Measurements from ENCODE around the gene ABCA13. TPM values are rescaled to one million over a fixed set of nuclear protein-coding genes. Genes with fewer than 3 reads are reported as not detected.

Gene ABCA13
- total RNA-seq, 1 donor from 2014 or later, result 0.60 TPM

- Mint-ChIP-seq H3K27ac (no peak overlapping the region), H3K9me3 (no peaks in the 10 kb centered on the region), H3K27me3 (no peaks in the 10 kb centered on the region)
Observed at GRCh38 chr7:48427671-48428070, 256.4 kb downstream of the ABCA13 start.

GRCh38 chr7:48428091-48428684 is 256.9 kb downstream of the ABCA13 start:
- no peak for TF ChIP-seq CTCF (conservative IDR thresholded peaks at IDR 0.05)
- H3K27ac Mint-ChIP-seq, result no peak overlapping the region
- H3K9me3 Mint-ChIP-seq, result no peaks in the 10 kb centered on the region
- H3K27me3 Mint-ChIP-seq, result no peaks in the 10 kb centered on the region
- H3K4me1 Mint-ChIP-seq (ENCODE audit: unreplicated experiment), result no peaks in the 10 kb centered on the region
- H3K4me3 Mint-ChIP-seq, result no peak overlapping the region
- H3K36me3 Mint-ChIP-seq, result no peaks in the 10 kb centered on the region
- no peak for DNase-seq (ENCODE audit: extremely low spot score, unreplicated experiment)

More at GRCh38 chr7:48427671-48428070, 256.4 kb downstream of the ABCA13 start:
- DNase-seq (ENCODE audit: extremely low spot score, unreplicated experiment), result no peak
- Mint-ChIP-seq H3K4me1 (ENCODE audit: unreplicated experiment) (no peaks in the 10 kb centered on the region), H3K4me3 (no peak overlapping the region), H3K36me3 (no peaks in the 10 kb centered on the region)
- TF ChIP-seq CTCF (conservative IDR thresholded peaks at IDR 0.05), result no peak

GRCh38 chr7:48429117-48429516 is 257.9 kb downstream of the ABCA13 start:
- Mint-ChIP-seq H3K36me3 (no peaks in the 10 kb centered on the region), H3K4me3 (no peak overlapping the region), H3K4me1 (ENCODE audit: unreplicated experiment) (no peaks in the 10 kb centered on the region), H3K27ac (no peak overlapping the region), H3K27me3 (no peaks in the 10 kb centered on the region), H3K9me3 (no peaks in the 10 kb centered on the region)
- no peak for DNase-seq (ENCODE audit: extremely low spot score, unreplicated experiment)
- no peak for TF ChIP-seq CTCF (conservative IDR thresholded peaks at IDR 0.05)

GRCh38 chr7:48438206-48438605 is 266.9 kb downstream of the ABCA13 start:
- H3K9me3 Mint-ChIP-seq, result no peaks in the 10 kb centered on the region
- no peak overlapping the region for H3K27ac Mint-ChIP-seq
- no peaks in the 10 kb centered on the region for H3K4me1 Mint-ChIP-seq (ENCODE audit: unreplicated experiment)
- TF ChIP-seq CTCF (conservative IDR thresholded peaks at IDR 0.05), result no peak
- no peak for DNase-seq (ENCODE audit: extremely low spot score, unreplicated experiment)
- no peak overlapping the region for H3K4me3 Mint-ChIP-seq
- no peaks in the 10 kb centered on the region for H3K36me3 Mint-ChIP-seq
- H3K27me3 Mint-ChIP-seq, result no peaks in the 10 kb centered on the region

GRCh38 chr7:48441848-48442492 is 270.7 kb downstream of the ABCA13 start:
- no peak for DNase-seq (ENCODE audit: extremely low spot score, unreplicated experiment)
- H3K9me3 Mint-ChIP-seq, result peaks cover 4% of the 10 kb centered on the region

More at GRCh38 chr7:48441848-48442492, 270.7 kb downstream of the ABCA13 start:
- H3K36me3 Mint-ChIP-seq, result no peaks in the 10 kb centered on the region
- H3K27ac Mint-ChIP-seq, result no peak overlapping the region
- no peak for TF ChIP-seq CTCF (conservative IDR thresholded peaks at IDR 0.05)
- no peaks in the 10 kb centered on the region for H3K4me1 Mint-ChIP-seq (ENCODE audit: unreplicated experiment)
- H3K4me3 Mint-ChIP-seq, result no peak overlapping the region
- H3K27me3 Mint-ChIP-seq, result peaks cover 7% of the 10 kb centered on the region

Data from type B pancreatic cell (in vitro differentiated cells).